H1 (cell line): ENCODE measurements around the gene KXD1. TPM values are rescaled to one million over a fixed set of nuclear protein-coding genes. Genes with fewer than 3 reads are reported as not detected.

Experiments used
- CBX5 ChIP-seq: fragments of 300-800, 300-1000 bp; sonication (generic); IDR thresholded peaks from 2 replicates; pipeline ENCODE4 v1.7.1; 2016; ENCODE audit warnings: antibody characterized with exemption, low read length, low read depth
- CHD7 ChIP-seq: fragments of 300-600 bp; sonication (generic); IDR thresholded peaks from 2 replicates; pipeline ENCODE4 v1.7.1; 2012; ENCODE audit warnings: low read length, moderate library complexity, mild to moderate bottlenecking, inconsistent platforms; ENCODE audit not compliant: insufficient replicate concordance
- EP300 ChIP-seq, 2 experiments: IDR thresholded peaks; 1 replicate in 1 of 2; 2 replicates in 1 of 2; pipeline ENCODE4 v1.6.1; 2011 to 2012; ENCODE audit warnings: low read depth in 2 of 2, low read length in 2 of 2, mild to moderate bottlenecking in 2 of 2, borderline replicate concordance in 1 of 2, inconsistent platforms in 1 of 2, moderate library complexity in 1 of 2
- KDM5A ChIP-seq: fragments of 200-600 bp; IDR thresholded peaks from 2 replicates; pipeline ENCODE4 v1.7.1; 2012; ENCODE audit warnings: mild to moderate bottlenecking, low read length, inconsistent platforms, mixed read lengths
- PHF8 ChIP-seq: fragments of 200-600 bp; sonication (generic); conservative IDR thresholded peaks from 2 replicates; pipeline ENCODE4 v1.7.1; 2012; ENCODE audit warnings: low read depth, mild to moderate bottlenecking, inconsistent platforms, low read length, moderate library complexity
- POLR2A ChIP-seq, 2 experiments: IDR thresholded peaks; 1 replicate in 1 of 2; 2 replicates in 1 of 2; pipeline ENCODE4 v1.6.1; 2011; ENCODE audit warnings: low read depth in 2 of 2, low read length in 2 of 2, mild to moderate bottlenecking in 2 of 2; ENCODE audit errors: control extremely low read depth in 1 of 2
- POLR2AphosphoS5 ChIP-seq: IDR thresholded peaks from 2 replicates; pipeline ENCODE4 v1.6.1; 2011; ENCODE audit warnings: low read depth, low read length
- SP2 ChIP-seq: IDR thresholded peaks from 2 replicates; pipeline ENCODE4 v1.6.1; 2012; ENCODE audit warnings: mild to moderate bottlenecking, low read length, inconsistent platforms
- SP4 ChIP-seq: IDR thresholded peaks from 2 replicates; pipeline ENCODE4 v1.6.1; 2012; ENCODE audit warnings: low read length, inconsistent platforms
- TEAD4 ChIP-seq: IDR thresholded peaks from 2 replicates; pipeline ENCODE4 v1.6.1; 2012; ENCODE audit warnings: low read depth, low read length, inconsistent platforms, mixed read lengths
- polyA plus RNA-seq, 7 experiments: library from polyadenylated mRNA; depleted of rRNA in 3 of 7; stranded (reverse) in 5 of 7; unstranded in 2 of 7; fragments of >200 nt in 5 of 7; fragments of 200-250 nt in 2 of 7; gene quantifications; 1 replicate in 5 of 7; 2 replicates in 1 of 7; 4 replicates in 1 of 7; pipeline versions ENCODE4 v1.2.1 to v1.2.3, GENCODE V29; 2011 to 2013; ENCODE audit warnings: missing spikeins in 2 of 7, mixed read lengths in 2 of 7
- total RNA-seq: library from RNA; stranded (reverse); fragmentation: NEBNext Ultra II Directional; extraction: Animal tissue kit (Norgen Biotek cat#: 25700); gene quantifications from 2 replicates; pipeline ENCODE4 v1.2.1, GENCODE V29; 2021

KXD1 gene
- total and polyA plus RNA-seq, 2 of the 8 experiments (the other 6 are each of a cell fraction or from before 2014, with no cell fraction given), result 115 to 267 TPM

- TF ChIP-seq CHD7 (no peak), PHF8 (peak; percentile 52), EP300 (IDR thresholded peaks at IDR 0.05; ENCODE audit: borderline replicate concordance in 1 of 2, low read depth in 2 of 2, low read length in 2 of 2) (no peak), KDM5A (no peak), POLR2A (IDR thresholded peaks at IDR 0.05; ENCODE audit: control extremely low read depth in 1 of 2, low read depth in 2 of 2, low read length in 2 of 2) (no peak), POLR2AphosphoS5 (no peak), SP2 (no peak), TEAD4 (no peak), CBX5 (no peak), SP4 (no peak)
These were observed at the start of gene KXD1 (continued) for GRCh38 chr19:18557411-18558201.
